ENCODE measurements around the gene CYB561D1.

GRCh38 chr1:109490029-109490933 lies 3.6 kb upstream of the CYB561D1 start:
- TF ChIP-seq, protein P1, sequence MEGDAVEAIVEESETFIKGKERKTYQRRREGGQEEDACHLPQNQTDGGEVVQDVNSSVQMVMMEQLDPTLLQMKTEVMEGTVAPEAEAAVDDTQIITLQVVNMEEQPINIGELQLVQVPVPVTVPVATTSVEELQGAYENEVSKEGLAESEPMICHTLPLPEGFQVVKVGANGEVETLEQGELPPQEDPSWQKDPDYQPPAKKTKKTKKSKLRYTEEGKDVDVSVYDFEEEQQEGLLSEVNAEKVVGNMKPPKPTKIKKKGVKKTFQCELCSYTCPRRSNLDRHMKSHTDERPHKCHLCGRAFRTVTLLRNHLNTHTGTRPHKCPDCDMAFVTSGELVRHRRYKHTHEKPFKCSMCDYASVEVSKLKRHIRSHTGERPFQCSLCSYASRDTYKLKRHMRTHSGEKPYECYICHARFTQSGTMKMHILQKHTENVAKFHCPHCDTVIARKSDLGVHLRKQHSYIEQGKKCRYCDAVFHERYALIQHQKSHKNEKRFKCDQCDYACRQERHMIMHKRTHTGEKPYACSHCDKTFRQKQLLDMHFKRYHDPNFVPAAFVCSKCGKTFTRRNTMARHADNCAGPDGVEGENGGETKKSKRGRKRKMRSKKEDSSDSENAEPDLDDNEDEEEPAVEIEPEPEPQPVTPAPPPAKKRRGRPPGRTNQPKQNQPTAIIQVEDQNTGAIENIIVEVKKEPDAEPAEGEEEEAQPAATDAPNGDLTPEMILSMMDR (IDR thresholded peaks at IDR 0.05) = peak; percentile 69 to 86 (median 79)
- TF ChIP-seq POLR2A (IDR thresholded peaks at IDR 0.05) (no peak), POLR2AphosphoS5 (IDR thresholded peaks at IDR 0.05) (no peak), EP300 (IDR thresholded peaks at IDR 0.05; ENCODE audit: low read depth) (no peak)
